Sigmoid colon (tissue), 3 donors: ENCODE results near the gene TP73.
"Not testable (repeated sequence)": the region's sequence is repeated elsewhere in the genome, so short reads cannot be mapped to it uniquely, and the experiment has no call there.

Experiments
- POLR2A ChIP-seq, 2 donors: fragments of 450-650 bp; IDR thresholded peaks; one replicate each; pipeline ENCODE4 v1.6.1; 2016; ENCODE audit warnings: antibody characterized with exemption in 2 of 2, mild to moderate bottlenecking in 2 of 2, moderate library complexity in 2 of 2
- TF ChIP-seq, protein P1 (sequence below), 4 experiments: fragments of 450-650 bp in 3 of 4; fragments of 200-600 bp in 1 of 4; IDR thresholded peaks; one replicate each; pipeline ENCODE4 v1.5.1; 2016 to 2019; ENCODE audit warnings: antibody characterized with exemption in 4 of 4, mild to moderate bottlenecking in 3 of 4, moderate library complexity in 2 of 4

DNA sequence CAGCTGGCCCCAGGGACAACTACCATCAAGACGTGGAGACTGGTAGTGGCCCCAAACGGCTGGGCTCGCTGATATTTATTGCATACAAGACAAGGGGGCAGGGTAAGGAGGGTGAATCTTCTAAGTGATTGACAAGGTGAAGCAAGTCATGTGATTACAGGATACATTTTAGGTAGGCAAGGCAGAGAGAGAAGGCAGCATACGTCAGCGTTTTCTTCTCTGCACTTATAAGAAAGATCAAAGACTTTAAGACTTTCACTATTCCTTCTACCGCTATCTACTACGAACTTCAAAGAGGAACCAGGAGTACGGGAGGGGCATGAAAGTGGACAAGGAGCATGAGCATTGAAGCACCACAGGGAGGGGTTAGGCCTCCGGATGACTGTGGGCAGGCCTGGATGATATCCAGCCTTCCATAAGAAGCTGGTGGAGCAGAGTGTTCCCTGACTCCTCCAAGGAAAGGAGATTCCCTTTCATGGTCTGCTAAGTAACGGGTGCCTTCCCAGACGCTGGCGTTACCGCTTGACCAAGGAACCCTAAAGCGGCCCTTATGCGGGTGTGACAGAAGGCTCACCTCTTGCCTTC lies 96.1 kb downstream of the TP73 start:
- TF ChIP-seq, protein P1, sequence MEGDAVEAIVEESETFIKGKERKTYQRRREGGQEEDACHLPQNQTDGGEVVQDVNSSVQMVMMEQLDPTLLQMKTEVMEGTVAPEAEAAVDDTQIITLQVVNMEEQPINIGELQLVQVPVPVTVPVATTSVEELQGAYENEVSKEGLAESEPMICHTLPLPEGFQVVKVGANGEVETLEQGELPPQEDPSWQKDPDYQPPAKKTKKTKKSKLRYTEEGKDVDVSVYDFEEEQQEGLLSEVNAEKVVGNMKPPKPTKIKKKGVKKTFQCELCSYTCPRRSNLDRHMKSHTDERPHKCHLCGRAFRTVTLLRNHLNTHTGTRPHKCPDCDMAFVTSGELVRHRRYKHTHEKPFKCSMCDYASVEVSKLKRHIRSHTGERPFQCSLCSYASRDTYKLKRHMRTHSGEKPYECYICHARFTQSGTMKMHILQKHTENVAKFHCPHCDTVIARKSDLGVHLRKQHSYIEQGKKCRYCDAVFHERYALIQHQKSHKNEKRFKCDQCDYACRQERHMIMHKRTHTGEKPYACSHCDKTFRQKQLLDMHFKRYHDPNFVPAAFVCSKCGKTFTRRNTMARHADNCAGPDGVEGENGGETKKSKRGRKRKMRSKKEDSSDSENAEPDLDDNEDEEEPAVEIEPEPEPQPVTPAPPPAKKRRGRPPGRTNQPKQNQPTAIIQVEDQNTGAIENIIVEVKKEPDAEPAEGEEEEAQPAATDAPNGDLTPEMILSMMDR (IDR thresholded peaks at IDR 0.05), result not testable (repeated sequence)
- TF ChIP-seq POLR2A (IDR thresholded peaks at IDR 0.05), result not testable (repeated sequence)
